Gastroesophageal sphincter (tissue), 4 donors: ENCODE data around the gene NKX1-2. TPM values are rescaled to one million over a fixed set of nuclear protein-coding genes. Genes with fewer than 3 reads are reported as not detected.

Experiments
- ATAC-seq: fragments of 150-250 bp; one replicate; pipeline ENCODE4 v1.9.1; 2016; ENCODE audit warnings: mild to moderate bottlenecking, moderate library complexity
- H3K27ac ChIP-seq, 4 donors: fragments of 200-600 bp; sonication (generic) in 3 of 4; 1 replicate in 3 of 4; 2 replicates in 1 of 4; pipeline ENCODE4 v1.5.1; 2016 to 2019
- H3K27me3 ChIP-seq: fragments of 200-600 bp; sonication (generic); one replicate; pipeline ENCODE4 v1.5.1; 2019
- H3K36me3 ChIP-seq, 2 donors: fragments of 200-600 bp; sonication (generic); one replicate each; pipeline ENCODE4 v1.5.1; 2019; ENCODE audit warnings: control low read depth in 1 of 2
- H3K4me1 ChIP-seq, 3 donors: fragments of 200-600 bp; sonication (generic); 1 replicate in 2 of 3; 2 replicates in 1 of 3; pipeline ENCODE4 v1.5.1; 2016 to 2019; ENCODE audit warnings: control low read depth in 2 of 3
- H3K4me3 ChIP-seq, 2 donors: fragments of 200-600 bp; sonication (generic); one replicate each; pipeline ENCODE4 v1.5.1; 2019; ENCODE audit warnings: mild to moderate bottlenecking in 1 of 2, moderate library complexity in 1 of 2
- H3K9me3 ChIP-seq, 3 donors: fragments of 200-600 bp; sonication (generic); one replicate each; pipeline ENCODE4 v1.5.1; 2017 to 2019; ENCODE audit warnings: control low read depth in 2 of 3
- CTCF ChIP-seq, 4 experiments: fragments of 200-600 bp in 2 of 4; fragments of 450-650 bp in 2 of 4; sonication (generic) in 1 of 4; IDR thresholded peaks; one replicate each; pipeline ENCODE4 v1.5.1; 2017 to 2019; ENCODE audit warnings: antibody characterized with exemption in 4 of 4, mild to moderate bottlenecking in 2 of 4, moderate library complexity in 2 of 4
- EP300 ChIP-seq: sonication (generic); formaldehyde crosslinking; IDR thresholded peaks from one replicate; pipeline ENCODE4 v1.6.1; 2017; ENCODE audit warnings: antibody characterized with exemption, mild to moderate bottlenecking
- POLR2A ChIP-seq, 2 donors: fragments of 450-650 bp; IDR thresholded peaks; one replicate each; pipeline ENCODE4 v1.6.1; 2017; ENCODE audit warnings: antibody characterized with exemption in 2 of 2, mild to moderate bottlenecking in 2 of 2, moderate library complexity in 1 of 2
- POLR2AphosphoS5 ChIP-seq: sonication (generic); formaldehyde crosslinking; IDR thresholded peaks from one replicate; pipeline ENCODE4 v1.6.1; 2017; ENCODE audit warnings: antibody characterized with exemption
- WGBS, 2 donors: methylation state at CpG; one replicate each; pipeline ENCODE4 v1.1.5; 2018; ENCODE audit warnings: low coverage in 1 of 2; 5-methylcytosine and 5-hydroxymethylcytosine counted together
- total RNA-seq, 4 donors: library from RNA; depleted of rRNA; stranded (reverse); fragments of >200 nt; gene quantifications; one replicate each; pipeline ENCODE4 v1.1.0, GENCODE V29; 2016

Gene NKX1-2
- total RNA-seq, 4 donors from 2014 or later, result 0.12 TPM; not detected in 3

GRCh38 chr10:124465777-124466488 lies 16.1 kb upstream of the NKX1-2 start:
- Histone ChIP-seq H3K4me1 (peaks cover 0 to 8% (median 0%) of the 10 kb centered on the region in 3 donors), H3K27me3 (no peaks in the 10 kb centered on the region), H3K4me3 (no peak overlapping the region), H3K9me3 (no peaks in the 10 kb centered on the region), H3K36me3 (no peaks in the 10 kb centered on the region), H3K27ac (no peak overlapping the region)
- ATAC-seq, result no peak
- no peak for TF ChIP-seq POLR2A (IDR thresholded peaks at IDR 0.05)
- no peak for TF ChIP-seq EP300
- 41 to 54% methylated on average over 6 to 7 of the region's 9 CpGs for WGBS, 2 donors

GRCh38 chr10:124465003-124465776 lies 15.4 kb upstream of the NKX1-2 start:
- no peak overlapping the region for H3K4me3 ChIP-seq
- 75 to 81% methylated on average over 15 of the region's 17 CpGs for WGBS, 2 donors
- no peaks in the 10 kb centered on the region for H3K9me3 ChIP-seq
- TF ChIP-seq POLR2AphosphoS5, result no peak
- TF ChIP-seq POLR2A (IDR thresholded peaks at IDR 0.05), result no peak
- no peak for TF ChIP-seq CTCF (IDR thresholded peaks at IDR 0.05)
- TF ChIP-seq EP300, result no peak
- no peaks in the 10 kb centered on the region for H3K36me3 ChIP-seq
- peaks cover 0 to 8% (median 0%) of the 10 kb centered on the region in 3 donors for H3K4me1 ChIP-seq
- no peak overlapping the region for H3K27ac ChIP-seq
- H3K27me3 ChIP-seq, result no peaks in the 10 kb centered on the region
- no peak for ATAC-seq

- Histone ChIP-seq H3K9me3 (no peaks in the 10 kb centered on the region), H3K27ac (no peak overlapping the region), H3K4me1 (peaks cover 0 to 8% (median 0%) of the 10 kb centered on the region in 3 donors), H3K36me3 (no peaks in the 10 kb centered on the region), H3K27me3 (no peaks in the 10 kb centered on the region), H3K4me3 (no peak overlapping the region)
- no peak for ATAC-seq
- 30% methylated on average over 2 of the region's 9 CpGs; no CpG with 5 or more reads in 1 of the 2 donors for WGBS, 2 donors
- TF ChIP-seq POLR2AphosphoS5 (no peak), POLR2A (IDR thresholded peaks at IDR 0.05) (no peak), EP300 (no peak), CTCF (IDR thresholded peaks at IDR 0.05) (no peak)
These were observed 14.5 kb upstream of the NKX1-2 start for GRCh38 chr10:124464028-124464965.

GRCh38 chr10:124462348-124462695 lies 12.5 kb upstream of the NKX1-2 start:
- TF ChIP-seq POLR2A (IDR thresholded peaks at IDR 0.05) (no peak), EP300 (no peak), CTCF (IDR thresholded peaks at IDR 0.05) (no peak), POLR2AphosphoS5 (no peak)
- peaks cover 0 to 8% (median 0%) of the 10 kb centered on the region in 3 donors for H3K4me1 ChIP-seq
- ATAC-seq, result no peak
- 89 to 98% methylated on average over 4 to 6 of the region's 8 CpGs for WGBS, 2 donors
- peak overlapping the region in 3 of 4 donors; percentile 87 to 93 (median 92) for H3K27ac ChIP-seq
- peak overlapping the region; percentile 55 to 95 for H3K4me3 ChIP-seq
- no peaks in the 10 kb centered on the region for H3K9me3 ChIP-seq
- H3K36me3 ChIP-seq, result no peaks in the 10 kb centered on the region
- peaks cover 4% of the 10 kb centered on the region for H3K27me3 ChIP-seq
